ENCODE data around the gene KRTAP4-1. TPM values are rescaled to one million over a fixed set of nuclear protein-coding genes. Genes with fewer than 3 reads are reported as not detected.

KRTAP4-1 gene
- total RNA-seq (2022; extraction: Qiagen RNA extraction), result 0.09 to 0.40 TPM (median 0.24 TPM) in 4 of 5 replicates, not detected in the other

DNA sequence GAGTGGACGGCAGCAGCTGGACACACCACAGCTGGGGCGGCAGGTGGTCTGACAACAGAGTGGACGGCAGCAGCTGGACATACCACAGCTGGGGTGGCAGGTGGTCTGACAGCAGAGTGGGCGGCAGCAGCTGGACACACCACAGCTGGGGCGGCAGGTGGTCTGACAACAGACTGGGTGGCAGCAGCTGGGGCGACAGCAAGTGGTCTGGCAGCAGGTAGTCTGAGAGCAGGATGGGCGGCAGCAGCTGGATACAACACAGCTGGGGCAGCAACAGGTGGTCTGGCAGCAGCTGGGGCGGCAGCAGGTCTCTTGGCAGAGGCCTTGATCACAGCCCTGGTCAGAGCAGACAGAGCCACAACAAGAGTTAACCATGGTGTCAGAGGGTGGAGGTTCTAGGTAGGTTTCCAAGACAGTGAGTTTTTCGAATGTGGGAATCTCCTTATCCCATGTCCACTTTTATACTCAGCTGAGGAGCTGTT lies at the start of gene KRTAP4-1:
Gene KRTAP4-1, minus strand, starts transcription at position 432 of the 482 bp plus-strand sequence. Its CDS starts 57 bp downstream, at position 375.

DNA sequence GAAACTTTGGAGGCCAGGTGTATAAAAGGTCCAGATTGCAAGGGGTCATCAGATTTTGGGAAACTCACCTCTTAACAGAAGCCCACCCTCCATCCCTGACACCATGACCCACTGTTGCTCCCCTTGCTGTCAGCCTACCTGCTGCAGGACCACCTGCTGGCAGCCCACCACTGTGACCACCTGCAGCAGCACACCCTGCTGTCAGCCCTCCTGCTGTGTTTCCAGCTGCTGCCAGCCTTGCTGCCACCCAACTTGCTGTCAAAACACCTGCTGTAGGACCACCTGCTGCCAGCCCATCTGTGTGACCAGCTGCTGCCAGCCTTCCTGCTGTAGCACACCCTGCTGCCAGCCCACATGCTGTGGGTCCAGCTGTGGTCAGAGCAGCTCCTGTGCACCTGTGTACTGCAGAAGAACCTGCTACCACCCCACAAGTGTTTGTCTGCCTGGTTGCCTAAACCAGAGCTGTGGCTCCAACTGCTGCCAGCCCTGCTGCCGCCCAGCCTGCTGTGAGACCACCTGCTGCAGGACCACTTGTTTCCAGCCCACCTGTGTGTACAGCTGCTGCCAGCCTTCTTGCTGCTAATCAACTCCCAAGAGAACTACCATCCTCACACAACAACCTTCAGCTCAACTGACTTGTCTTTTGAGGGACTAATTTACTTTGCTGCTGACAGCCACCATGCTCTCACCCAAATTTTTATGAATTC lies 47.8 kb upstream of the KRTAP4-1 start, which contains the start of gene KRTAP9-3:
Gene KRTAP9-3, plus strand, starts transcription at position 51 of the 707 bp plus-strand sequence. Its CDS starts 53 bp downstream, at position 104.

DNA sequence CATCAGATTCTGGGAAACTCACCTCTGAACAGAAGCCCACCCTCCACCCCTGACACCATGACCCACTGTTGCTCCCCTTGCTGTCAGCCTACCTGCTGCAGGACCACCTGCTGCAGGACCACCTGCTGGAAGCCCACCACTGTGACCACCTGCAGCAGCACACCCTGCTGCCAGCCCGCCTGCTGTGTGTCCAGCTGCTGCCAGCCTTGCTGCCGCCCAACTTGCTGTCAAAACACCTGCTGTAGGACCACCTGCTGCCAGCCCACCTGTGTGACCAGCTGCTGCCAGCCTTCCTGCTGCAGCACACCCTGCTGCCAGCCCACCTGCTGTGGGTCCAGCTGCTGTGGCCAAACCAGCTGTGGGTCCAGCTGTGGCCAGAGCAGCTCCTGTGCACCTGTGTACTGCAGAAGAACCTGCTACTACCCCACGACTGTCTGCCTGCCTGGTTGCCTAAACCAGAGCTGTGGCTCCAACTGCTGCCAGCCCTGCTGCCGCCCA lies 41.9 kb upstream of the KRTAP4-1 start, which contains the start of gene KRTAP9-2:
Gene KRTAP9-2, plus strand, starts transcription at position 51 of the 498 bp plus-strand sequence. Its CDS starts 7 bp downstream, at position 58.

DNA sequence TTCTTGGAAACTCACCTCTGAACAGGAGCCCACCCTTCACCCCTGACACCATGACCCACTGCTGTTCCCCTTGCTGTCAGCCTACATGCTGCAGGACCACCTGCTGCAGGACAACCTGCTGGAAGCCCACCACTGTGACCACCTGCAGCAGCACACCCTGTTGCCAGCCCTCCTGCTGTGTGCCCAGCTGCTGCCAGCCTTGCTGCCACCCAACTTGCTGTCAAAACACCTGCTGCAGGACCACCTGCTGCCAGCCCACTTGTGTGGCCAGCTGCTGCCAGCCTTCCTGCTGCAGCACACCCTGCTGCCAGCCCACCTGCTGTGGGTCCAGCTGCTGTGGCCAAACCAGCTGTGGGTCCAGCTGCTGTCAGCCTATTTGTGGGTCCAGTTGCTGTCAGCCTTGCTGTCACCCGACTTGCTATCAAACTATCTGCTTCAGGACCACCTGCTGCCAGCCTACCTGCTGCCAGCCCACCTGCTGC lies 5.2 kb upstream of the KRTAP4-1 start, which contains the start of gene KRTAP9-1:
Gene KRTAP9-1, plus strand, starts transcription at position 51 of the 482 bp plus-strand sequence. Its CDS starts 0 bp downstream, at position 51.

DNA sequence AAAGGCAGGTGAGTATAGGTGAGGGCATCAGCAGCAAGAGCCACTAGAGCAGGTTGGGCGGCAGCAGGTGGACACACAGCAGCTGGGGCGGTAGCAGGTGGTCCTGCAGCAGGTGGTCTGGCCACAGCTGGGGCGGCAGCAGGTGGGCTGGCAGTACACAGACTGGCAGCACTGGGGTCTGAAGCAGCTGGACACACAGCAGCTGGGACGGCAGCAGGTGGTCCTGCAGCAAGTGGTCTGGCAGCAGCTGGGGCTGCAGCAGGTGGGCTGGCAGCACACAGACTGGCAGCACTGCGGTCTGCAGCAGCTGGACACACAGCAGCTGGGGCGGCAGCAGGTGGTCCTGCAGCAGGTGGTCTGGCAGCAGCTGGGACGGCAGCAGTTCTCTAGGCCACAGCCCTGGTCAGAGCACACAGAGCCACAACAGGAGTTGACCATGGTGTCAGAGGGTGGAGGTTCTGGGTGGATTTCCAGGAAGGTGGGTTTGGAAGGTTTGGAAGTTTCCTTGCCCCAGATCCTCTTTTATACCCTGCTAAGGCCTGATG lies 6.9 kb downstream of the KRTAP4-1 start, which contains the start of gene KRTAP4-2:
Gene KRTAP4-2, minus strand, starts transcription at position 495 of the 545 bp plus-strand sequence. Its CDS starts 57 bp downstream, at position 438.

DNA sequence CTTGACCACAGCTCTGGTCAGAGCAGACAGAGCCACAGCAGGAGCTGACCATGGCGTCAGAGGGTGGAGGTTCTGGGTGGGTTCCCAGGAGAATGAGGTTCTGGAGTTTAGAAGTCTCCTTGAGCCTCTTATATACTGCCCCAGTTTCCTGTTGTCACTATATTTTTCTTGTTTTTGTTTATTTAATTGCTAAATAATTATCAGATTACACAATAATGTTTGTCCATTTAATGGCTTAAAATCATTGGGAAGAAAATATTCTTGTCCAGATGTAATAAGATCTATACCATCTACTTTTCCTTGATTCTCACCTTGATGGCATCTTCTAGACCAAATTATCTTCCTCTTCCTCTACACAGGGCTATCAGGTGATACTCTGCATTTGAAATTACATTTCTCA lies 16.6 kb downstream of the KRTAP4-1 start, which contains the start of gene KRTAP4-3:
Gene KRTAP4-3, minus strand, starts transcription at position 101 of the 400 bp plus-strand sequence. Its CDS starts 49 bp downstream, at position 52.

DNA sequence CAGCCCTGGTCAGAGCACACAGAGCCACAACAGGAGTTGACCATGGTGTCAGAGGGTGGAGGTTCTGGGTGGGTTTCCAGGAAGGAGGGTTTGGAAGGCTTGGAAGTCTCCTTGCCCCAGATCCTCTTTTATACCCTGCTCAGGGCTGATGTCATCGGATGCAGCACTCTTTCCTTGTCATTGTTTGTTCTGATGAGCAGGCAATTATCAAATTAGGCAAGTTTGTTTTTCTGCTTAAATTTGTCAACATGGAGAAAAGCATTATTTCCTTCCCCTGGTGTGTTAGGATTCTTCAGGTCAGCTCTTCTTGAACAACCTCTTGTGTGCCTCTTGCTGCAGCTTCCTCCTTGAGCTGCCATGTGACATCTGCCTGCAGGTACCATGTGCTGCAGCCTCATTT lies 24.1 kb downstream of the KRTAP4-1 start, which contains the start of gene KRTAP4-4:
Gene KRTAP4-4, minus strand, starts transcription at position 101 of the 400 bp plus-strand sequence. Its CDS starts 57 bp downstream, at position 44.

DNA sequence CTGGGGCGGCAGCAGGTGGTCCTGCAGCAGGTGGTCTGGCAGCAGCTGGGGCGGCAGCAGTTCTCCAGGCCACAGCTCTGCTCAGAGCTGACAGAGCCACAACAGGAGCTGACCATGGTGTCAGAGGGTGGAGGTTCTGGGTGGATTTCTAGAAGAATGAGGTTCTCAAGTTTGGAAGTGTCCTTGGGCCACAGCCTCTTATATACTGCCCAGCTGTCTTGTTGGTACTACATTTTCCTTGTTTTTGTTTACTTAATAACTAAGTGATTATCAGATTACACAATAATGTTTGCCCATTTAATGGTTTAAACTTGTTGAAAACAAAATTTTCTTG lies 35.1 kb downstream of the KRTAP4-1 start, which contains the start of gene KRTAP4-5:
Gene KRTAP4-5, minus strand, starts transcription at position 174 of the 334 bp plus-strand sequence. Its CDS starts 58 bp downstream, at position 116.

DNA sequence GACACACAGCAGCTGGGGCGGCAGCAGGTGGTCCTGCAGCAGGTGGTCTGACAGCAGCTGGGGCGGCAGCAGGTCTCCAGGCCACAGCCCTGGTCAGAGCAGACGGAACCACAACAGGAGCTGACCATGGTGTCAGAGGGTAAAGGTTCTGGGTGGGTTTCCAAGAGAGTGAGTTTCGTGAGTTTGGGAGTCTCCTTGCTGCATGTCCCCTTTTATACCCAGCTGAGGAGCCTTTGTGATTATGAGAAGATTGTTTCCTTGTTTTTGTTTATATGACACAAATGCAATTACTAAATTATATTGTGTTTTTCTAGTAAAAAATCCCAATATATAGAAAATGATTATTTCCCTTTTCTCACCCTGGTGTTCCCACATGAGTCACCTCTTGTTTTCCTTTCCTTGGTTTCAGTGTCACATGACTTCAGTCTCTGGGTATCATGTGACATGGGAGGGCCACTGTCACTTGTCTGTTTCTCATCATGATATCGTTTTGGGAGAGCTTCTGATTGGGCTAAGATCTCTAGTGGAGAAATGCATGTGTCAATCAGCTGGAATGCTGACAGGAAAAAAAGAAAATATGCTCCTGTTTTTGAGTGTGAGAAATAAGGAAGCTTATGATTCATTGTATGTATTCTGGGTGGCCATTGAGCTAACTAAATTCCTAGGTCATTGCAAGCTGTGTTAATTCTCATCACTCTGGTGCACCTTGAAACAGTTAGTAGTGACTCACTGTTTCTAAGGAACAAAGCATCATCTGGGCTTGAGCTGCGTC lies 44.2 kb downstream of the KRTAP4-1 start, which contains the start of gene KRTAP4-6:
Gene KRTAP4-6, minus strand, starts transcription at position 185 of the 772 bp plus-strand sequence. Its CDS starts 57 bp downstream, at position 128.

Other genes starting within 250 kb of the KRTAP4-1 start
- gene KRT23, start 247.3 kb downstream of the KRTAP4-1 start, total RNA-seq (2022; extraction: Qiagen RNA extraction), result 0.08 to 0.14 TPM (median 0.10 TPM) in 3 of 5 replicates, not detected in the others
- gene KRT39, start 218.0 kb downstream of the KRTAP4-1 start, total RNA-seq (2022; extraction: Qiagen RNA extraction), result not detected in 5 replicates
- not detected in 5 replicates for gene KRT40, start 200.6 kb downstream of the KRTAP4-1 start, total RNA-seq (2022; extraction: Qiagen RNA extraction)
- gene KRTAP3-3, start 190.7 kb downstream of the KRTAP4-1 start, total RNA-seq (2022; extraction: Qiagen RNA extraction), result not detected in 5 replicates
- 0.20 to 0.42 TPM (median 0.34 TPM) in 5 replicates for gene KRTAP3-2, start 185.0 kb downstream of the KRTAP4-1 start, total RNA-seq (2022; extraction: Qiagen RNA extraction)
- 0.18 TPM in 1 of 5 replicates, not detected in the others for gene KRTAP3-1, start 175.8 kb downstream of the KRTAP4-1 start, total RNA-seq (2022; extraction: Qiagen RNA extraction)
- not detected in 5 replicates for gene KRTAP1-5, start 157.7 kb downstream of the KRTAP4-1 start, total RNA-seq (2022; extraction: Qiagen RNA extraction)
- not detected in 5 replicates for gene KRTAP1-4, start 154.7 kb downstream of the KRTAP4-1 start, total RNA-seq (2022; extraction: Qiagen RNA extraction)
- gene KRTAP1-3, start 150.0 kb downstream of the KRTAP4-1 start, total RNA-seq (2022; extraction: Qiagen RNA extraction), result not detected in 5 replicates
- not detected in 5 replicates for gene KRTAP1-1, start 143.5 kb downstream of the KRTAP4-1 start, total RNA-seq (2022; extraction: Qiagen RNA extraction)
- not detected in 5 replicates for gene KRTAP2-1, start 137.6 kb downstream of the KRTAP4-1 start, total RNA-seq (2022; extraction: Qiagen RNA extraction)
- not detected in 5 replicates for gene KRTAP2-2, start 129.7 kb downstream of the KRTAP4-1 start, total RNA-seq (2022; extraction: Qiagen RNA extraction)
- 0.11 to 0.18 TPM (median 0.17 TPM) in 3 of 5 replicates, not detected in the others for gene KRTAP2-3, start 124.8 kb downstream of the KRTAP4-1 start, total RNA-seq (2022; extraction: Qiagen RNA extraction)
- not detected in 5 replicates for gene KRTAP2-4, start 119.0 kb downstream of the KRTAP4-1 start, total RNA-seq (2022; extraction: Qiagen RNA extraction)
- gene KRTAP4-7, start 100.8 kb downstream of the KRTAP4-1 start, total RNA-seq (2022; extraction: Qiagen RNA extraction), result not detected in 5 replicates
- gene KRTAP4-8, start 86.8 kb downstream of the KRTAP4-1 start, total RNA-seq (2022; extraction: Qiagen RNA extraction), result 0.10 TPM in 1 of 5 replicates, not detected in the others
- not detected in 5 replicates for gene KRTAP4-16, start 82.7 kb downstream of the KRTAP4-1 start, total RNA-seq (2022; extraction: Qiagen RNA extraction)
- gene KRTAP4-9, start 79.5 kb downstream of the KRTAP4-1 start, total RNA-seq (2022; extraction: Qiagen RNA extraction), result not detected in 5 replicates
- not detected in 5 replicates for gene KRTAP4-11, start 66.5 kb downstream of the KRTAP4-1 start, total RNA-seq (2022; extraction: Qiagen RNA extraction)
- gene KRTAP4-12, start 60.7 kb downstream of the KRTAP4-1 start, total RNA-seq (2022; extraction: Qiagen RNA extraction), result 0.07 TPM in 1 of 5 replicates, not detected in the others
- gene KRTAP4-6, start 44.4 kb downstream of the KRTAP4-1 start, total RNA-seq (2022; extraction: Qiagen RNA extraction), result not detected in 5 replicates
- gene KRTAP4-5, start 35.1 kb downstream of the KRTAP4-1 start, total RNA-seq (2022; extraction: Qiagen RNA extraction), result not detected in 5 replicates
- not detected in 5 replicates for gene KRTAP4-4, start 24.2 kb downstream of the KRTAP4-1 start, total RNA-seq (2022; extraction: Qiagen RNA extraction)
- not detected in 5 replicates for gene KRTAP4-3, start 16.7 kb downstream of the KRTAP4-1 start, total RNA-seq (2022; extraction: Qiagen RNA extraction)
- not detected in 5 replicates for gene KRTAP4-2, start 6.7 kb downstream of the KRTAP4-1 start, total RNA-seq (2022; extraction: Qiagen RNA extraction)
- not detected in 5 replicates for gene KRTAP9-1, start 5.0 kb upstream of the KRTAP4-1 start, total RNA-seq (2022; extraction: Qiagen RNA extraction)
- gene KRTAP9-2, start 41.7 kb upstream of the KRTAP4-1 start, total RNA-seq (2022; extraction: Qiagen RNA extraction), result not detected in 5 replicates
- gene KRTAP9-3, start 47.5 kb upstream of the KRTAP4-1 start, total RNA-seq (2022; extraction: Qiagen RNA extraction), result not detected in 5 replicates
- not detected in 5 replicates for gene KRTAP9-8, start 53.1 kb upstream of the KRTAP4-1 start, total RNA-seq (2022; extraction: Qiagen RNA extraction)
- gene KRTAP9-4, start 64.8 kb upstream of the KRTAP4-1 start, total RNA-seq (2022; extraction: Qiagen RNA extraction), result not detected in 5 replicates
- gene KRTAP9-9, start 70.5 kb upstream of the KRTAP4-1 start, total RNA-seq (2022; extraction: Qiagen RNA extraction), result not detected in 5 replicates
- not detected in 5 replicates for gene KRTAP9-6, start 80.5 kb upstream of the KRTAP4-1 start, total RNA-seq (2022; extraction: Qiagen RNA extraction)
- not detected in 5 replicates for gene KRTAP9-7, start 90.8 kb upstream of the KRTAP4-1 start, total RNA-seq (2022; extraction: Qiagen RNA extraction)
- gene KRTAP29-1, start 117.9 kb upstream of the KRTAP4-1 start, total RNA-seq (2022; extraction: Qiagen RNA extraction), result not detected in 5 replicates
- gene KRTAP16-1, start 124.4 kb upstream of the KRTAP4-1 start, total RNA-seq (2022; extraction: Qiagen RNA extraction), result not detected in 5 replicates
- not detected in 5 replicates for gene KRTAP17-1, start 130.8 kb upstream of the KRTAP4-1 start, total RNA-seq (2022; extraction: Qiagen RNA extraction)
- not detected in 5 replicates for gene KRT33A, start 165.9 kb upstream of the KRTAP4-1 start, total RNA-seq (2022; extraction: Qiagen RNA extraction)
- 0.09 to 0.10 TPM (median 0.10 TPM) in 3 of 5 replicates, not detected in the others for gene KRT33B, start 184.9 kb upstream of the KRTAP4-1 start, total RNA-seq (2022; extraction: Qiagen RNA extraction)
- 0.12 to 0.50 TPM (median 0.32 TPM) in 5 replicates for gene KRT34, start 197.4 kb upstream of the KRTAP4-1 start, total RNA-seq (2022; extraction: Qiagen RNA extraction)
- gene KRT31, start 212.7 kb upstream of the KRTAP4-1 start, total RNA-seq (2022; extraction: Qiagen RNA extraction), result not detected in 5 replicates
- gene KRT37, start 239.7 kb upstream of the KRTAP4-1 start, total RNA-seq (2022; extraction: Qiagen RNA extraction), result not detected in 5 replicates

Measured in A549 treated with CORT108297 at 1 μM for 4 hours (cell line).